H7 (cell line): ENCODE measurements around the gene MSL1. TPM values are rescaled to one million over a fixed set of nuclear protein-coding genes. Genes with fewer than 3 reads are reported as not detected.

Experiments
- DNase-seq: peaks from one replicate; pipeline ENCODE4 v3.0.0; 2012
- H3K27me3 ChIP-seq: 2 replicates; pipeline ENCODE4 v1.6.0; 2011; ENCODE audit warnings: mild to moderate bottlenecking, low read length; ENCODE audit not compliant: control insufficient read depth, insufficient read depth
- H3K36me3 ChIP-seq: replicated peaks from 2 replicates; pipeline ENCODE4 v1.5.1; 2011; ENCODE audit warnings: low read length; ENCODE audit not compliant: control insufficient read depth, insufficient read depth
- H3K4me3 ChIP-seq: 2 replicates; pipeline ENCODE4 v1.5.1; 2011; ENCODE audit warnings: low read depth, mild to moderate bottlenecking, control low read depth, low read length, moderate library complexity; ENCODE audit not compliant: insufficient read depth
- total RNA-seq: library from RNA; depleted of rRNA; stranded (reverse); fragments of >200 nt; shearing (Covaris generic); gene quantifications from 2 replicates; pipeline ENCODE4 v1.2.3, GENCODE V29; 2014; rRNA removed

The MSL1 gene
- total RNA-seq, 1 experiment from 2014 or later, result 44.2 TPM

DNA sequence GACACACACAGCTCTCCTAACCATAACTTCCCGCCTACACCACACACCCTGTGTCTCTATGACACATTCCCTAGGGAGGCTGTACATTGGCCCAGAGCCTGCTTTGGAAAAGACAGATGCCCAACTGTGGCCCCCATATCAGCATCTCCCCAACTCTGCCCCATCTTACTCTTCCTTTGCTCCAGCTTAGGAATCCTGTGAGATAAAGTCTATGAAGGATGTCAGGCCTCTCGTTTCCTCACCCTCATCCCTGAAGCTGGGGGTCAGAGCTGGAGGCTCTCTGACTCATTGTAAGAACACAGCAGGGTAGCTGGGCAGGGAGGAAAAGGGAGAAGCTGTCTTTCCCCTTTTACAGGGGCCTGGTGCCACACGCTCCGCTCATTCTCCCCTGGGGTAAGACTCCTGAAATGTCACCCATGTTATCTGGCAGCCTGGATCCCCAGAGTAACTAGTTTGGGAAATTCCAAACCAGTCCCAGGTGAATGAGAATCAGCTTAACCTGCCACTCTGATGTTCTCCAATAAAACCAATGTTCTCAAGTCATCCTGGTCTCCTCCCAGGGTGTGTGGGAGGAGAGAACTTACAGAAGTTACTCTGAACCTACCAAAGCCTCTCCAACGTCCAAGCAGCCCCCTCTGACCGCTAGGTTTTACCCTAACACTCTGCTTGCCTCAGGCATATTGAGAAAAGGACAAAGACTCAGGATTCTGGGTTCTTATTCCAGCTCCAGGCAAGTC, 58.3 kb downstream of the MSL1 start:
- Histone ChIP-seq H3K36me3 (0 out of 2 replicates have a peak, but pooled peaks cover 1% of the 10 kb centered on the region), H3K27me3 (no peaks in the 10 kb centered on the region; the same call in 1 of the 2 replicates), H3K4me3 (no peak overlapping the region)
- peak; percentile 57 for DNase-seq

DNA sequence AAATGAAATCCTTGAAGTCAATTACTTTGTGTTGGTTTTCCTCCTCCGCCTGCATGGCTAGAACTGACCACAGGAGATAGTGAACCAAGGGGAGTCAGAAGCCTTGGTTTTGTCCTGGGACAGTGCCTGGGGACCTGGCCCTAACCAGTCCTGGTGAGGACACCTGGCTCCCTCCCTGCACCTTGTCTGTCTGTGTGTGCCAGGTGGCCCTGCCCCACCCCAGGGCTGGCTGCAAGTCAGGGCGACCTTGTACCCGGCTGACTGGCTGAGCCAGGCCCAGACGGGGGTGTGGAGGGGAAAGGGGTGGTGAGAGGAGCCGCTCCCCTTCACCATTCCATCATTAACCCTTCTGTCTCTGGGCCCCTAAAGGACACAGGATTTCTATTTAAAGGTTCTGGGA, 58.9 kb downstream of the MSL1 start:
- Histone ChIP-seq H3K36me3 (0 out of 2 replicates have a peak, but pooled peaks cover 1% of the 10 kb centered on the region), H3K27me3 (no peaks in the 10 kb centered on the region; the same call in 1 of the 2 replicates), H3K4me3 (no peak overlapping the region)
- DNase-seq, result no peak

DNA sequence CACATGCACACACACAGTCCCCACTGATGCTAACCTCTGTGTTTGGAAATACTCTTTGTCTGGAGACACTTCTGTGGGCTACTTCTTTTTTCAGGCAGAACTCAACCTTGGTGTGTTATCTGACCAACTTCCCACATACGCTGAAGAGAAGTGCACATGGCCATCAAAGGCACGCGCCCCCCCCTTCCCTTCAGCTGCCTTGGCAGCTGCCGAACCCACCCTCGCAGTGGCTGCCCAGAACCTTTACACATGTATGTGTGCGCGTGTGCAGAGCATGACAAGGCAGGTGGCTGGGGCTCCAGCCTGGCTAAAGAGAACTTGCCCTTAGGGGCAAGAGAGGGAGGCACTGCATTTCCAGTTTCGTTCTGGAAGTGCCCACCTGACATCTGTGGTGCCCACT, 59.4 kb downstream of the MSL1 start:
- 0 out of 2 replicates have a peak, but pooled peaks cover 1% of the 10 kb centered on the region for H3K36me3 ChIP-seq

DNA sequence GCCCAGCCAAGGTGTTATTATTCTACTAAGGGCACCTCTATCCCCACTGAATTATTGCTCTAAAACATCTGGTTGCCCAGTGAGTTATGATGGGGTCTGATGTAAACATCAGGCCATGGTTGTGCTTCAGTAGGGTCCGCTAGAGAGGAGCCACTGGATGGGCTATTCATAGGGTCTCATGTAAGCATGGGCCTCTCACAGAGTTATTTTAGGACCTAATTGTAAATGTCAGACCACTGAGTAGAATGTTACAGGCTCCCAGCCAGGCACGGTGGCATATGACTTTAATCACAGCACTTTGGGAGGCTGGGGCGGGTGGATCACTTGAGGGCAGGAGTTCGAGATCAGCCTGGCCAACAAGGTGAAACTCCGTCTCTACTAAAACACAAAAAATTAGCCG, 60.8 kb downstream of the MSL1 start:
- H3K4me3 ChIP-seq, result no peak overlapping the region

More for the DNA sequence above, 59.4 kb downstream of the MSL1 start:
- H3K4me3 ChIP-seq, result no peak overlapping the region
- H3K27me3 ChIP-seq, result no peaks in the 10 kb centered on the region; the same call in 1 of the 2 replicates
- DNase-seq, result no peak

More for the DNA sequence above, 60.8 kb downstream of the MSL1 start:
- no peak for DNase-seq
- no peaks in the 10 kb centered on the region for H3K36me3 ChIP-seq
- no peaks in the 10 kb centered on the region; the same call in 1 of the 2 replicates for H3K27me3 ChIP-seq

Other genes starting within 250 kb of the MSL1 start
- gene GSDMB, start 203.3 kb upstream of the MSL1 start, total RNA-seq, result 3.3 and 6.0 TPM in 2 replicates
- gene ORMDL3, start 194.4 kb upstream of the MSL1 start, total RNA-seq, result 33.3 and 39.7 TPM in 2 replicates
- not detected in 2 replicates for gene LRRC3C, start 194.2 kb upstream of the MSL1 start, total RNA-seq
- gene GSDMA, start 159.0 kb upstream of the MSL1 start, total RNA-seq, result not detected in 2 replicates
- 243 and 325 TPM in 2 replicates for gene PSMD3, start 141.2 kb upstream of the MSL1 start, total RNA-seq
- gene CSF3, start 106.5 kb upstream of the MSL1 start, total RNA-seq, result 0.28 TPM in 1 of 2 replicates, not detected in the other
- gene MED24, start 67.6 kb upstream of the MSL1 start, total RNA-seq, result 85.6 and 99.9 TPM in 2 replicates
- gene THRA, start 59.0 kb upstream of the MSL1 start, total RNA-seq, result 13.2 and 15.2 TPM in 2 replicates
- gene NR1D1, start 21.4 kb upstream of the MSL1 start, total RNA-seq, result 1.8 and 3.4 TPM in 2 replicates
- gene CASC3, start 18.6 kb downstream of the MSL1 start, total RNA-seq, result 55.4 and 76.0 TPM in 2 replicates
- 3.9 and 5.4 TPM in 2 replicates for gene RAPGEFL1, start 55.5 kb downstream of the MSL1 start, total RNA-seq
- gene WIPF2, start 97.3 kb downstream of the MSL1 start, total RNA-seq, result 3.7 and 5.4 TPM in 2 replicates
- gene CDC6, start 165.9 kb downstream of the MSL1 start, total RNA-seq, result 80.8 and 83.6 TPM in 2 replicates
- 19.3 and 22.1 TPM in 2 replicates for gene RARA, start 187.2 kb downstream of the MSL1 start, total RNA-seq
- gene GJD3, start 242.8 kb downstream of the MSL1 start, total RNA-seq, result 0.38 and 1.2 TPM in 2 replicates